SK-N-SH (cell line): ENCODE measurements around the gene SPINK8. TPM values are rescaled to one million over a fixed set of nuclear protein-coding genes. Genes with fewer than 3 reads are reported as not detected.

Source experiments
- CTCF ChIA-PET: fragments of 300-600, 350-600 bp; formaldehyde crosslinking; extraction: SDS; loops from one replicate; lab custom pipeline; 2021; lab: Yijun Ruan, JAX
- POLR2A ChIA-PET: fragments of 350-600 bp; sonication (Branson Sonifier 250); formaldehyde crosslinking; extraction: SDS; loops from one replicate; lab custom pipeline; 2020; ENCODE audit warnings: antibody characterized with exemption, inconsistent platforms; lab: Yijun Ruan, JAX
- DNase-seq: peaks from one replicate; pipeline ENCODE4 v3.0.0; 2012
- H2AFZ ChIP-seq: fragments of 200-600 bp; sonication (generic); 2 replicates; pipeline ENCODE4 v1.8.1; 2016; ENCODE audit warnings: antibody characterized with exemption, mild to moderate bottlenecking, low read depth
- H3F3A ChIP-seq: fragments of 200-600 bp; sonication (generic); replicated peaks from 2 replicates; pipeline ENCODE3; 2016; ENCODE audit warnings: antibody characterized with exemption, mild to moderate bottlenecking; ENCODE audit not compliant: insufficient read depth
- H3K27ac ChIP-seq, 2 experiments: fragments of 200-500 bp in 1 of 2; fragments of 200-600 bp in 1 of 2; sonication (Bioruptor generic) in 1 of 2; sonication (generic), shearing (Covaris generic) in 1 of 2; 2 replicates each; pipeline versions ENCODE4 v1.5.1 to v1.6.1; 2014 to 2016; ENCODE audit warnings: low read depth in 2 of 2, inconsistent platforms in 1 of 2, low read length in 1 of 2, mild to moderate bottlenecking in 1 of 2, mixed read lengths in 1 of 2
- H3K27me3 ChIP-seq: fragments of 200-600 bp; sonication (generic), shearing (Covaris generic); 2 replicates; pipeline ENCODE4 v1.6.1; 2016; ENCODE audit warnings: mixed run types; ENCODE audit not compliant: insufficient read depth
- H3K36me3 ChIP-seq, 2 experiments: fragments of 200-500 bp in 1 of 2; fragments of 200-600 bp in 1 of 2; sonication (Bioruptor generic) in 1 of 2; sonication (generic) in 1 of 2; replicated peaks in 1 of 2; 2 replicates each; pipeline versions ENCODE3 to v1.5.1; 2014 to 2016; ENCODE audit warnings: low read length in 1 of 2, mild to moderate bottlenecking in 1 of 2; ENCODE audit not compliant: insufficient read depth in 2 of 2, control insufficient read depth in 1 of 2
- H3K4me1 ChIP-seq, 2 experiments: fragments of 200-500 bp in 1 of 2; fragments of 200-600 bp in 1 of 2; sonication (Bioruptor generic) in 1 of 2; sonication (generic), shearing (Covaris generic) in 1 of 2; 2 replicates each; pipeline versions ENCODE4 v1.5.1 to v1.6.1; 2014 to 2016; ENCODE audit warnings: low read depth in 1 of 2, low read length in 1 of 2, mixed run types in 1 of 2; ENCODE audit not compliant: insufficient read depth in 2 of 2, control insufficient read depth in 1 of 2
- H3K4me2 ChIP-seq: fragments of 200-600 bp; sonication (generic), shearing (Covaris generic); 2 replicates; pipeline ENCODE4 v1.6.1; 2017; ENCODE audit warnings: mixed run types
- H3K4me3 ChIP-seq, 2 experiments: fragments of 200-500 bp in 1 of 2; fragments of 200-600 bp in 1 of 2; sonication (Bioruptor generic) in 1 of 2; sonication (generic), shearing (Covaris generic) in 1 of 2; 2 replicates each; pipeline versions ENCODE4 v1.5.1 to v1.8.1; 2014 to 2016; ENCODE audit warnings: low read depth in 2 of 2, inconsistent platforms in 1 of 2, low read length in 1 of 2, mild to moderate bottlenecking in 1 of 2, mixed read lengths in 1 of 2, moderate library complexity in 1 of 2
- H3K79me2 ChIP-seq: fragments of 200-600 bp; sonication (generic); 2 replicates; pipeline ENCODE4 v1.8.1; 2017; ENCODE audit warnings: mild to moderate bottlenecking; ENCODE audit not compliant: insufficient read depth
- H3K9ac ChIP-seq: fragments of 200-600 bp; sonication (generic); 2 replicates; pipeline ENCODE4 v1.6.1; 2017; ENCODE audit warnings: mixed run types
- H3K9me2 ChIP-seq: fragments of 200-600 bp; sonication (generic); 2 replicates; pipeline ENCODE4 v1.6.1; 2017; ENCODE audit warnings: mixed run types
- H3K9me3 ChIP-seq: fragments of 200-600 bp; sonication (generic); 2 replicates; pipeline ENCODE4 v1.6.1; 2017; ENCODE audit warnings: mixed run types, mild to moderate bottlenecking, moderate library complexity
- H4K20me1 ChIP-seq: fragments of 200-600 bp; sonication (generic); 2 replicates; pipeline ENCODE4 v1.6.1; 2017; ENCODE audit warnings: mild to moderate bottlenecking, mixed run types; ENCODE audit not compliant: insufficient read depth
- CHD2 ChIP-seq: fragments of 150-350 bp; IDR thresholded peaks from 2 replicates; pipeline ENCODE4 v1.6.1; 2018; ENCODE audit warnings: low read length; ENCODE audit not compliant: partially characterized antibody
- ELF1 ChIP-seq: IDR thresholded peaks from 2 replicates; pipeline ENCODE4 v1.4.0; 2012
- FOXJ3 ChIP-seq: sonication (generic); formaldehyde crosslinking; IDR thresholded peaks from 2 replicates; pipeline ENCODE4 v1.5.1; 2020; ENCODE audit warnings: mild to moderate bottlenecking, missing genetic modification reagents
- GABPA ChIP-seq: IDR thresholded peaks from 2 replicates; pipeline ENCODE4 v1.4.0; 2012; ENCODE audit warnings: low read depth, mild to moderate bottlenecking
- GATA2 ChIP-seq: sonication (generic); formaldehyde crosslinking; IDR thresholded peaks from 2 replicates; pipeline ENCODE4 v1.5.0; 2020; ENCODE audit warnings: mild to moderate bottlenecking, missing genetic modification reagents
- JUND ChIP-seq: IDR thresholded peaks from 2 replicates; pipeline ENCODE4 v1.4.0; 2012
- MEF2A ChIP-seq: IDR thresholded peaks from 2 replicates; pipeline ENCODE4 v1.4.0; 2012; ENCODE audit warnings: low read depth, borderline replicate concordance
- NRF1 ChIP-seq: IDR thresholded peaks from 2 replicates; pipeline ENCODE4 v1.6.1; 2012; ENCODE audit warnings: low read depth, mild to moderate bottlenecking, low read length
- RXRA ChIP-seq: IDR thresholded peaks from 2 replicates; pipeline ENCODE4 v1.4.0; 2012; ENCODE audit warnings: low read depth, mild to moderate bottlenecking, borderline replicate concordance
- SMC3 ChIP-seq: IDR thresholded peaks from 2 replicates; pipeline ENCODE4 v1.6.1; 2012; ENCODE audit warnings: low read depth, low read length, improper control_type of control experiment
- TAF1 ChIP-seq: IDR thresholded peaks from 2 replicates; pipeline ENCODE4 v1.6.1; 2012; ENCODE audit warnings: low read depth, mild to moderate bottlenecking, low read length, moderate library complexity, borderline replicate concordance
- TCF12 ChIP-seq: IDR thresholded peaks from 2 replicates; pipeline ENCODE4 v1.4.0; 2012
- YY1 ChIP-seq: IDR thresholded peaks from 2 replicates; pipeline ENCODE4 v1.4.0; 2012; ENCODE audit warnings: low read depth, mild to moderate bottlenecking
- WGBS: methylation state at CpG from one replicate; pipeline ENCODE4 v1.1.6; 2017; ENCODE audit warnings: low lambda C conversion rate; 5-methylcytosine and 5-hydroxymethylcytosine counted together
- polyA plus RNA-seq, 3 experiments: library from polyadenylated mRNA; depleted of rRNA; stranded (reverse); fragments of >200 nt; gene quantifications; 2 replicates each; pipeline ENCODE4 v1.2.3, GENCODE V29; 2012
- TF ChIP-seq, protein P1 (sequence below): fragments of 150-350 bp; IDR thresholded peaks from 2 replicates; pipeline ENCODE4 v1.6.1; 2016; ENCODE audit warnings: mild to moderate bottlenecking, low read depth, low read length
- TF ChIP-seq, protein P2 (sequence below): IDR thresholded peaks from 2 replicates; pipeline ENCODE4; 2012
- TF ChIP-seq, protein P3 (sequence below): IDR thresholded peaks from 2 replicates; pipeline ENCODE4 v1.4.0; 2012; ENCODE audit warnings: low read depth
- TF ChIP-seq, protein P4 (sequence below): fragments of 200-600 bp; sonication (generic); IDR thresholded peaks from 2 replicates; pipeline ENCODE4 v1.6.1; 2017; ENCODE audit warnings: antibody characterized with exemption, mild to moderate bottlenecking, moderate library complexity
- TF ChIP-seq, protein P5 (sequence below): fragments of 150-350 bp; IDR thresholded peaks from 2 replicates; pipeline ENCODE4 v1.6.1; 2017; ENCODE audit warnings: antibody characterized with exemption, low read length, low read depth, borderline replicate concordance

The SPINK8 gene
- polyA plus RNA-seq, 1 of the 3 experiments (the other 2 are of a cell fraction) = not detected

DNA sequence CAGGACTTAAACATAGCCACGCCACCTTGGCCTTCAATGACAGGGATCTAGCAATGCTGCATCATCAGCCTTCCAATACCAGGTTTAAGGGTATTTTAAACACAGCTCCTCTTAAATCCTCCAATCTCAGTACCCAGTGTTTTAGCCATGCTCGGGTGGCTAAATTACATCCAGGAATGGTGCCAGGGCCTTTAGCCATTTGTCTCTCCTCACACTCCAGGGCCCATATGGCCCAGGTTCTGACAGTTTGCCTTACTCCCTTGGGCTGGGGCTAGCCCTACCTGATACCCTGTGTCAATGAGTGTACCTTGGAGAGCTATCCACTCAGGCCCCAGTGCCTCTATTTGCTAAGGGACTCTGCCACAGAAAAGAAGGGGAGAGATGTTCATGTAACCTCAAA is 63.2 kb downstream of the SPINK8 start:
- no peak for DNase-seq
- POLR2A ChIA-PET = interaction anchor here (1.3 kb wide), 1 partner anchor 131 kb away, joined by 3 read pairs; no protein-coding TSS in a partner anchor
- H3K4me3 ChIP-seq = no peak overlapping the region
- CTCF ChIA-PET = interaction anchor here (1.1 to 10.9 kb wide), 6 partner anchors 11 to 164 kb away, joined by 3 to 379 read pairs (median 4); partner anchors contain the start of gene PLXNB1
- no peak overlapping the region for H3K9ac ChIP-seq
- H3F3A ChIP-seq = no peaks in the 10 kb centered on the region
- no peaks in the 10 kb centered on the region; a peak in 1 of 4 replicates for H3K4me1 ChIP-seq
- TF ChIP-seq CHD2 = no peak
- TF ChIP-seq YY1 = no peak
- no peak for TF ChIP-seq JUND
- TF ChIP-seq, protein P1, sequence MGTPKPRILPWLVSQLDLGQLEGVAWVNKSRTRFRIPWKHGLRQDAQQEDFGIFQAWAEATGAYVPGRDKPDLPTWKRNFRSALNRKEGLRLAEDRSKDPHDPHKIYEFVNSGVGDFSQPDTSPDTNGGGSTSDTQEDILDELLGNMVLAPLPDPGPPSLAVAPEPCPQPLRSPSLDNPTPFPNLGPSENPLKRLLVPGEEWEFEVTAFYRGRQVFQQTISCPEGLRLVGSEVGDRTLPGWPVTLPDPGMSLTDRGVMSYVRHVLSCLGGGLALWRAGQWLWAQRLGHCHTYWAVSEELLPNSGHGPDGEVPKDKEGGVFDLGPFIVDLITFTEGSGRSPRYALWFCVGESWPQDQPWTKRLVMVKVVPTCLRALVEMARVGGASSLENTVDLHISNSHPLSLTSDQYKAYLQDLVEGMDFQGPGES = no peak
- no peak for TF ChIP-seq GABPA
- no peak for TF ChIP-seq FOXJ3 (CRISPR knock-in tag)
- TF ChIP-seq, protein P2, sequence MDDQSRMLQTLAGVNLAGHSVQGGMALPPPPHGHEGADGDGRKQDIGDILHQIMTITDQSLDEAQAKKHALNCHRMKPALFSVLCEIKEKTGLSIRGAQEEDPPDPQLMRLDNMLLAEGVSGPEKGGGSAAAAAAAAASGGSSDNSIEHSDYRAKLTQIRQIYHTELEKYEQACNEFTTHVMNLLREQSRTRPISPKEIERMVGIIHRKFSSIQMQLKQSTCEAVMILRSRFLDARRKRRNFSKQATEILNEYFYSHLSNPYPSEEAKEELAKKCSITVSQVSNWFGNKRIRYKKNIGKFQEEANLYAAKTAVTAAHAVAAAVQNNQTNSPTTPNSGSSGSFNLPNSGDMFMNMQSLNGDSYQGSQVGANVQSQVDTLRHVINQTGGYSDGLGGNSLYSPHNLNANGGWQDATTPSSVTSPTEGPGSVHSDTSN = no peak
- TF ChIP-seq RXRA = no peak
- TF ChIP-seq MEF2A = no peak
- TF ChIP-seq NRF1 = no peak
- TF ChIP-seq TCF12 = no peak
- TF ChIP-seq, all 33 proteins: peak for 0
- 89% methylated on average over 2 of the region's 2 CpGs for WGBS
- Histone ChIP-seq H3K27ac (no peak overlapping the region), H3K4me2 (no peak overlapping the region), H3K9me2 (no peaks in the 10 kb centered on the region), H3K27me3 (no peaks in the 10 kb centered on the region), H2AFZ (no peak overlapping the region), H3K79me2 (no peaks in the 10 kb centered on the region), H4K20me1 (no peaks in the 10 kb centered on the region), H3K36me3 (peaks cover 3 to 28% of the 10 kb centered on the region in 2 experiments), H3K9me3 (no peaks in the 10 kb centered on the region)

DNA sequence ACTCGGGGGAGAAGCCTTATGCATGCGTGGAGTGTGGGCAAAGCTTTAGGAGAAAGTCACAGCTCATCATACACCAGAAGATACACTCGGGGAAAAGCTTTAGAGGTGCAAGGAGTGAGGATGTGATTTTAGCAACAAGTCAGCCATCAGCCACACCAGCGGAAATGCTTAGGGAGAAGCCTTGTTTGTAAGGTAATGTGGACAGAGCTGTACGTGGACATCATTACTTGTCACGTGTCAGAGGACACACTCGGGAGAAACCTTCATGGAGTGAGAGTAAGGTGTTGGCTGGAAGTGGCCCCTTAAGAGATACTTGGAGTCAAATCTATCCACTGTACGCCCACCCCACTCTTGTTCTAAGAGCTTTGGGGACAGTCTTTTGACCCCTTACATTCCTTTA is 63.9 kb downstream of the SPINK8 start:
- no peaks in the 10 kb centered on the region for H3K79me2 ChIP-seq
- no peaks in the 10 kb centered on the region for H4K20me1 ChIP-seq
- H3K4me3 ChIP-seq = no peak overlapping the region
- ChIA-PET POLR2A (no interaction called here), CTCF (interaction anchor here (1.1 to 10.9 kb wide), 8 partner anchors 10 to 279 kb away, joined by 3 to 379 read pairs (median 6); partner anchors contain the start of gene PLXNB1)
- H3F3A ChIP-seq = no peaks in the 10 kb centered on the region
- H3K27me3 ChIP-seq = no peaks in the 10 kb centered on the region
- H3K4me2 ChIP-seq = no peak overlapping the region
- DNase-seq = no peak
- no peak overlapping the region for H3K9ac ChIP-seq
- no peak overlapping the region for H3K27ac ChIP-seq
- 95% methylated on average over 8 of the region's 8 CpGs for WGBS
- H3K9me3 ChIP-seq = no peaks in the 10 kb centered on the region
- H3K36me3 ChIP-seq = peaks cover 4 to 28% of the 10 kb centered on the region in 2 experiments
- no peaks in the 10 kb centered on the region for H3K9me2 ChIP-seq
- H2AFZ ChIP-seq = no peak overlapping the region
- no peaks in the 10 kb centered on the region; a peak in 1 of 4 replicates for H3K4me1 ChIP-seq
- TF ChIP-seq JUND (no peak), YY1 (no peak), CHD2 (no peak), SMC3 (no peak), TAF1 (no peak), ELF1 (no peak), GATA2 (no peak), MEF2A (no peak)
- TF ChIP-seq, protein P2 = no peak
- TF ChIP-seq, protein P3, sequence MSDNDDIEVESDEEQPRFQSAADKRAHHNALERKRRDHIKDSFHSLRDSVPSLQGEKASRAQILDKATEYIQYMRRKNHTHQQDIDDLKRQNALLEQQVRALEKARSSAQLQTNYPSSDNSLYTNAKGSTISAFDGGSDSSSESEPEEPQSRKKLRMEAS = no peak
- TF ChIP-seq, protein P4, sequence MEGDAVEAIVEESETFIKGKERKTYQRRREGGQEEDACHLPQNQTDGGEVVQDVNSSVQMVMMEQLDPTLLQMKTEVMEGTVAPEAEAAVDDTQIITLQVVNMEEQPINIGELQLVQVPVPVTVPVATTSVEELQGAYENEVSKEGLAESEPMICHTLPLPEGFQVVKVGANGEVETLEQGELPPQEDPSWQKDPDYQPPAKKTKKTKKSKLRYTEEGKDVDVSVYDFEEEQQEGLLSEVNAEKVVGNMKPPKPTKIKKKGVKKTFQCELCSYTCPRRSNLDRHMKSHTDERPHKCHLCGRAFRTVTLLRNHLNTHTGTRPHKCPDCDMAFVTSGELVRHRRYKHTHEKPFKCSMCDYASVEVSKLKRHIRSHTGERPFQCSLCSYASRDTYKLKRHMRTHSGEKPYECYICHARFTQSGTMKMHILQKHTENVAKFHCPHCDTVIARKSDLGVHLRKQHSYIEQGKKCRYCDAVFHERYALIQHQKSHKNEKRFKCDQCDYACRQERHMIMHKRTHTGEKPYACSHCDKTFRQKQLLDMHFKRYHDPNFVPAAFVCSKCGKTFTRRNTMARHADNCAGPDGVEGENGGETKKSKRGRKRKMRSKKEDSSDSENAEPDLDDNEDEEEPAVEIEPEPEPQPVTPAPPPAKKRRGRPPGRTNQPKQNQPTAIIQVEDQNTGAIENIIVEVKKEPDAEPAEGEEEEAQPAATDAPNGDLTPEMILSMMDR = no peak
- TF ChIP-seq, protein P5, sequence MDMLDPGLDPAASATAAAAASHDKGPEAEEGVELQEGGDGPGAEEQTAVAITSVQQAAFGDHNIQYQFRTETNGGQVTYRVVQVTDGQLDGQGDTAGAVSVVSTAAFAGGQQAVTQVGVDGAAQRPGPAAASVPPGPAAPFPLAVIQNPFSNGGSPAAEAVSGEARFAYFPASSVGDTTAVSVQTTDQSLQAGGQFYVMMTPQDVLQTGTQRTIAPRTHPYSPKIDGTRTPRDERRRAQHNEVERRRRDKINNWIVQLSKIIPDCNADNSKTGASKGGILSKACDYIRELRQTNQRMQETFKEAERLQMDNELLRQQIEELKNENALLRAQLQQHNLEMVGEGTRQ = no peak
